ENCODE results near the gene AQP12B.

DNA sequence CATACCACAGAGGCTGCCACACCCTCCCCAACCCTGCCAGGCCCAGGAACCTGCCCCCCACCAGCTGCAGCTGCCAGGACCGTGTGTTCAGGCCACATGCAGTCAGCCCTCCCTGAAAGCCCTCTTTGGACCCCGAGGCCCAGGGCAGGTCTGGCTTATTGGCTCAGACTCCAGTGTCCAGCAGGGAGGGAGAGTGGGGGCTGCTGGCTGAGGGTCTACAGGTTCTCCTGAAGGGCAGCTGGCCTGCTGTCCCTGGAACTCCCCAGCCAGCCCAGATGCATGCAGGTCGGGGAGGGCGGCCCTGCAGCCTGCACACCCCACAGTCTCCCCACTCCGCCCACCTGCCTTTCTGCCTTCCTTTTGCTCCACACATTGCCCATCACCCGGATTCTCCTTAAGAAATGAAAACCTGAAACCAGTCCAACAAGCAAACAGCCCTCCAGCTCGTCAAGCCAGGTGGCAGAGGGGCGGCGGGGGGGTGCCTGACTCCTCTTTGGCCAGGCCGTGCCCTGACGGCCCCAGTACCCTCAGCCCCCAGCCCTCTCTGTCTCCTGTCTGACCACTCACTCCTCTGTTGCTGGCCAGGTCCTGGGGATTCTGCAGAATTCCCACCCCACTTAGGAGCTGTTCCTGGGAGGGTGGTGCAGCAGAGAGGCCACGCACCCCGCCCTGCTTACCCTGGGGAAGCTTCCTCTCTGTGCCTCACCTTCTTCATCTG, 39.4 kb downstream of the AQP12B start:
- TF ChIP-seq, protein P1, sequence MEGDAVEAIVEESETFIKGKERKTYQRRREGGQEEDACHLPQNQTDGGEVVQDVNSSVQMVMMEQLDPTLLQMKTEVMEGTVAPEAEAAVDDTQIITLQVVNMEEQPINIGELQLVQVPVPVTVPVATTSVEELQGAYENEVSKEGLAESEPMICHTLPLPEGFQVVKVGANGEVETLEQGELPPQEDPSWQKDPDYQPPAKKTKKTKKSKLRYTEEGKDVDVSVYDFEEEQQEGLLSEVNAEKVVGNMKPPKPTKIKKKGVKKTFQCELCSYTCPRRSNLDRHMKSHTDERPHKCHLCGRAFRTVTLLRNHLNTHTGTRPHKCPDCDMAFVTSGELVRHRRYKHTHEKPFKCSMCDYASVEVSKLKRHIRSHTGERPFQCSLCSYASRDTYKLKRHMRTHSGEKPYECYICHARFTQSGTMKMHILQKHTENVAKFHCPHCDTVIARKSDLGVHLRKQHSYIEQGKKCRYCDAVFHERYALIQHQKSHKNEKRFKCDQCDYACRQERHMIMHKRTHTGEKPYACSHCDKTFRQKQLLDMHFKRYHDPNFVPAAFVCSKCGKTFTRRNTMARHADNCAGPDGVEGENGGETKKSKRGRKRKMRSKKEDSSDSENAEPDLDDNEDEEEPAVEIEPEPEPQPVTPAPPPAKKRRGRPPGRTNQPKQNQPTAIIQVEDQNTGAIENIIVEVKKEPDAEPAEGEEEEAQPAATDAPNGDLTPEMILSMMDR (IDR thresholded peaks at IDR 0.05; ENCODE audit: low read depth, low read length), result no peak
- TF ChIP-seq POLR2A (IDR thresholded peaks at IDR 0.05; ENCODE audit: extremely low read depth, insufficient read length) (no peak), MAX (IDR thresholded peaks at IDR 0.05; ENCODE audit: low read depth, low read length) (no peak)

Data from NB4 (cell line).